DND-41 (cell line): Measurements from ENCODE around the gene RHEBL1.

ENCODE experiments used
- ATAC-seq: fragments of 200-7000 bp; cut with Tn5 transposase; 3 replicates; pipeline ENCODE4 v1.9.1; 2021; ENCODE audit warnings: low read depth; ENCODE audit not compliant: insufficient read depth
- DNase-seq: peaks from one replicate; pipeline ENCODE4 v3.0.0-alpha.2; 2020
- H2AFZ ChIP-seq: 2 replicates; pipeline ENCODE4 v1.6.0; 2012; ENCODE audit warnings: low read depth, low read length
- H3K27ac ChIP-seq: 2 replicates; pipeline ENCODE4 v1.5.1; 2012; ENCODE audit warnings: low read length, inconsistent platforms
- H3K27me3 ChIP-seq: fragments of 200-600 bp; sonication (generic); 2 replicates; pipeline ENCODE4 v1.6.0; 2012; ENCODE audit warnings: low read length, mild to moderate bottlenecking, inconsistent platforms; ENCODE audit not compliant: insufficient read depth, poor library complexity
- H3K36me3 ChIP-seq: 2 replicates; pipeline ENCODE4 v1.5.1; 2012; ENCODE audit warnings: low read length, inconsistent platforms; ENCODE audit not compliant: insufficient read depth
- H3K4me1 ChIP-seq: 2 replicates; pipeline ENCODE4 v1.5.1; 2012; ENCODE audit warnings: mild to moderate bottlenecking, low read length; ENCODE audit not compliant: insufficient read depth
- H3K4me2 ChIP-seq: 2 replicates; pipeline ENCODE4 v1.6.0; 2012; ENCODE audit warnings: mild to moderate bottlenecking, moderate library complexity, low read length, inconsistent platforms; ENCODE audit not compliant: insufficient read depth
- H3K4me3 ChIP-seq, 2 experiments: fragments of 200-600 bp in 1 of 2; shearing (Covaris generic) in 1 of 2; 2 replicates each; pipeline ENCODE4 v1.5.1; 2012 to 2016; ENCODE audit warnings: inconsistent platforms in 2 of 2, low read length in 2 of 2, mild to moderate bottlenecking in 2 of 2, low read depth in 1 of 2, moderate library complexity in 1 of 2
- H3K79me2 ChIP-seq: 2 replicates; pipeline ENCODE4 v1.6.0; 2012; ENCODE audit warnings: low read length, inconsistent platforms; ENCODE audit not compliant: insufficient read depth
- H3K9ac ChIP-seq: 2 replicates; pipeline ENCODE4 v1.6.0; 2012; ENCODE audit warnings: low read depth, mild to moderate bottlenecking, inconsistent platforms, low read length, moderate library complexity
- H3K9me3 ChIP-seq: 2 replicates; pipeline ENCODE4 v1.5.1; 2012; ENCODE audit warnings: low read length, moderate library complexity, mild to moderate bottlenecking, inconsistent platforms; ENCODE audit not compliant: insufficient read depth, severe bottlenecking
- H4K20me1 ChIP-seq: 2 replicates; pipeline ENCODE4 v1.6.0; 2012; ENCODE audit warnings: low read length; ENCODE audit not compliant: insufficient read depth
- EZH2 ChIP-seq: IDR thresholded peaks from 3 replicates; pipeline ENCODE4 v1.6.1; 2012; ENCODE audit warnings: borderline replicate concordance, low read depth, mild to moderate bottlenecking, moderate library complexity, low read length, inconsistent platforms; ENCODE audit not compliant: severe bottlenecking
- TF ChIP-seq, protein P1 (sequence below): IDR thresholded peaks from 2 replicates; pipeline ENCODE4 v1.5.1; 2012; ENCODE audit warnings: borderline replicate concordance, low read length, moderate library complexity, mild to moderate bottlenecking; ENCODE audit not compliant: poor library complexity, severe bottlenecking; ENCODE audit errors: extremely low read depth

RHEBL1 gene

DNA sequence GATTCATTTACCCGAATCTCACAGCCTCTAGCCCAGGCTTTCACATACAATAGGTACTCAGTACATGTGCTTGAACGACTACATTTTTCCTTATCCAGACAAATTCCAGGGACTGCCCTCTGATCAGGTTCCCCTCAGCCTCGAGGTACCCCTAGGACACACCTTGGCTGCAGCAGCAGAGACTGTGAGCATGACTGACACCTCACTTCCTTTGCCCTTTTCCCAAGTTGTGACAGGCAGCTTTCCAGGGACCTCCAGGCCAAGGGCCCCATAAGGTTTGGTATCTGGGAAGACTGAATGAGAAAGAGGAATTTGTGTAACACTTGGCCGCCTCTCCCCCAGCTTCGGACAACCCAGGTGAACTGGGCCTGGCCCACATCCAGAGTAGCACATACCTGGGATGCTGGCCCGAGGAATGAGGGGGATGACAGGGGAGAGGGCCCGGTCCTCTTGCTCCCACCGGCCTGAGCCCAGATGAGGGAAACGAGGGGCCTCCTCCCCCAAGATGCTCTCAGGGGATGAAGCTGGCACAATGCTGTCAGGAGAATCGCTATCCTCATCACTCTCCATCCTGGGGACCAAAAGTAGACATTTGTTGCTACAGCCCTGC lies 41.0 kb downstream of the RHEBL1 start:
- no peak for ATAC-seq
- H3K9ac ChIP-seq, result no peak overlapping the region

DNA sequence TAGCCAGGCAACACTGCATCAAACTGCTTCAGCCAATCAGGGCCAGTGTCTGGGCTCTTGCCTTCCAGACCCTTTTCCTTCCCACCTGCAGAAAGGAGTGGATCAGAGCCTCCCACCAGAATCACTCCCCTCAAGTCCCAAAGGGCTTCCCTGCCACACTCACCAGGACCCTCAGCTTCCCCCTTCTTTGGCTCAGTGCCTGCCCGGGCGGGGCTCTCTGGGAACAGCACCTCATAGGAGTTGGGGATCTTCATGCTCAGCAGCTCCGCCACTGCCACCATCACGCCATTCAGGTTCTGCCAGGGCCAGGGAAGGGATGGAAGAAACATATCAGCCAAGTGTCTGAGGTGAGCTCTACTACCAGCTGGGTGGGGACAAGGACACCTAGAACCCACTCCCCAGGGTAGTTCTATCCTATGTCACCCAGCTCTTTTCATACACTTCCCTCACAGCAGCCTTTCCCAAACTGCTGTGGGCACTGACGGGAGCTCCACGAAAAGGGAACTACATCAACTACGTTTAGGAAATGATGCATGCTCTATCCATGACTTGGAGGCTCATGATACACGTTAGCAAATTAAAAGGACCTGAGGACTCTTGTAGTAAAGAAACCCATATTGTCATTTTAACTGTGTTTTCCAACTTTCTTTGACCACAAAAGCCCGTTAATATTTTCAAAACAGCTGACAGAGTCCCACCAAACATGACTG lies 41.8 kb downstream of the RHEBL1 start:
- 0 out of 2 replicates have a peak, but pooled peaks cover 4% of the 10 kb centered on the region for H3K79me2 ChIP-seq
- H3K9ac ChIP-seq, result no peak overlapping the region
- peaks cover 98% of the 10 kb centered on the region for H3K36me3 ChIP-seq

More for the DNA sequence above, 41.0 kb downstream of the RHEBL1 start:
- Histone ChIP-seq H3K4me2 (no peak overlapping the region), H3K79me2 (0 out of 2 replicates have a peak, but pooled peaks cover 4% of the 10 kb centered on the region), H3K4me1 (no peaks in the 10 kb centered on the region), H3K4me3 (no peak overlapping the region), H2AFZ (no peak overlapping the region), H3K27me3 (no peaks in the 10 kb centered on the region), H3K27ac (no peak overlapping the region), H3K9me3 (no peaks in the 10 kb centered on the region), H4K20me1 (peaks cover 57% of the 10 kb centered on the region), H3K36me3 (peaks cover 99% of the 10 kb centered on the region)
- no peak for DNase-seq
- TF ChIP-seq, protein P1, sequence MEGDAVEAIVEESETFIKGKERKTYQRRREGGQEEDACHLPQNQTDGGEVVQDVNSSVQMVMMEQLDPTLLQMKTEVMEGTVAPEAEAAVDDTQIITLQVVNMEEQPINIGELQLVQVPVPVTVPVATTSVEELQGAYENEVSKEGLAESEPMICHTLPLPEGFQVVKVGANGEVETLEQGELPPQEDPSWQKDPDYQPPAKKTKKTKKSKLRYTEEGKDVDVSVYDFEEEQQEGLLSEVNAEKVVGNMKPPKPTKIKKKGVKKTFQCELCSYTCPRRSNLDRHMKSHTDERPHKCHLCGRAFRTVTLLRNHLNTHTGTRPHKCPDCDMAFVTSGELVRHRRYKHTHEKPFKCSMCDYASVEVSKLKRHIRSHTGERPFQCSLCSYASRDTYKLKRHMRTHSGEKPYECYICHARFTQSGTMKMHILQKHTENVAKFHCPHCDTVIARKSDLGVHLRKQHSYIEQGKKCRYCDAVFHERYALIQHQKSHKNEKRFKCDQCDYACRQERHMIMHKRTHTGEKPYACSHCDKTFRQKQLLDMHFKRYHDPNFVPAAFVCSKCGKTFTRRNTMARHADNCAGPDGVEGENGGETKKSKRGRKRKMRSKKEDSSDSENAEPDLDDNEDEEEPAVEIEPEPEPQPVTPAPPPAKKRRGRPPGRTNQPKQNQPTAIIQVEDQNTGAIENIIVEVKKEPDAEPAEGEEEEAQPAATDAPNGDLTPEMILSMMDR, result no peak
- TF ChIP-seq EZH2, result no peak

DNA sequence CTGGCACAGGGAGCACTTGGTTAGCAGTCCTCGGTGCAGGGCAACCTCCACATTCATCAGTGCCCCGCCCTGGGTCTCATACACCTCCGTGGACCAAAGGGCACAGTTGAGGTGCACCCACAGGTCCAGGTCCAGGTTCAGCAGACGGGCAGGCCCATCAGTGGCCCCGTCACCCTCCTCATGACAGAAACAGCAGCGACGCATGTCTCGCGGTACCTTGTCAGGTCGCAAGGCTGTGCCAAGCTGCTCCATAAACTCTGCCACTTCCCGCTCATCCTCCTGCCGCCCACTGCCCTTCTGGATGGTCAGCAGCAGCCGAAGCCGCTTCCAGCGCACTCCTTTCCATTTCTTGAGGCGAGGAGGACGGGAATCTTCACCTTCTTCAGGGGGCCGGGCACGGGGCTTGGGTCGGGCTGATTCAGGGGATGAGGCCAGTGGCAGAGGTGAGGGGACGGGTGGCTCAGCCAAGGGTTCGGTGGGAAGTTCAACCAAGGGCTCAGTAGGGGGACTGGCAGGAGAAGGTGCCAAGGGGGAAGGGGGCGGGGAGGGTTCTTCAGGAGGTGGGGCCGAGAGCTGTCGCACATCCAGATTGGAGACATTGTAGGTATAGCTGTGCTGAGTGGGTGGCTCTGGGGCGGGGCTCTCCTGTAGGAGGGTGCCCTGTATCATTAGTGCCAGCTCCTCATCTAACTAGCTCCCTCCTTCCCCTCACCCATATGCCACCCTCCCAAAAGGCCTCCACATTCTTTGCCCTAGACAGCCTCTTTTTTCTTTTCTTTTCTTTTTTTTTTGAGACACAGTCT lies 42.9 kb downstream of the RHEBL1 start:
- TF ChIP-seq EZH2, result no peak
- TF ChIP-seq, protein P1, result no peak
- Histone ChIP-seq H3K4me3 (no peak overlapping the region), H3K27ac (no peak overlapping the region), H3K79me2 (0 out of 2 replicates have a peak, but pooled peaks cover 4% of the 10 kb centered on the region), H3K9ac (no peak overlapping the region), H4K20me1 (peaks cover 40% of the 10 kb centered on the region; the same call in 1 of the 2 replicates), H2AFZ (no peak overlapping the region), H3K4me2 (no peak overlapping the region), H3K27me3 (no peaks in the 10 kb centered on the region), H3K9me3 (no peaks in the 10 kb centered on the region), H3K36me3 (peaks cover 98% of the 10 kb centered on the region), H3K4me1 (no peaks in the 10 kb centered on the region)
- ATAC-seq, result no peak
- DNase-seq, result no peak

More for the DNA sequence above, 41.8 kb downstream of the RHEBL1 start:
- H3K9me3 ChIP-seq, result no peaks in the 10 kb centered on the region
- no peak overlapping the region for H3K4me2 ChIP-seq
- no peak for DNase-seq
- no peak for ATAC-seq
- no peak overlapping the region for H3K27ac ChIP-seq
- no peak overlapping the region for H2AFZ ChIP-seq
- no peak overlapping the region for H3K4me3 ChIP-seq
- no peaks in the 10 kb centered on the region for H3K4me1 ChIP-seq
- TF ChIP-seq EZH2, result no peak
- TF ChIP-seq, protein P1, result no peak
- H3K27me3 ChIP-seq, result no peaks in the 10 kb centered on the region
- H4K20me1 ChIP-seq, result peaks cover 51% of the 10 kb centered on the region
